CD4-positive, alpha-beta T cell (primary cell): Measurements from ENCODE around the gene YBX2. TPM values are rescaled to one million over a fixed set of nuclear protein-coding genes. Genes with fewer than 3 reads are reported as not detected.

Source experiments
- ATAC-seq: fragments of 200-7000 bp; cut with Tn5 transposase; one replicate; pipeline ENCODE4 v1.10.0; 2022; ENCODE audit warnings: mild to moderate bottlenecking; ENCODE audit not compliant: poor library complexity
- CTCF ChIA-PET: fragments of 350-600 bp; sonication (Branson Sonifier 250); formaldehyde crosslinking; loops from one replicate; lab custom pipeline; 2021; ENCODE audit warnings: antibody characterized with exemption, inconsistent platforms; lab: Charles Lee
- POLR2A ChIA-PET: fragments of 350-600 bp; sonication (Branson Sonifier 250); formaldehyde crosslinking; loops from one replicate; lab custom pipeline; 2021; ENCODE audit warnings: antibody characterized with exemption, inconsistent platforms; lab: Charles Lee
- DNase-seq, 14 experiments: peaks; one replicate each; pipeline ENCODE4 v3.0.0-alpha.2; 2013 to 2020; ENCODE audit warnings: mixed read lengths in 2 of 14
- H3K27ac ChIP-seq, 2 donors: one replicate each; pipeline versions ENCODE4 v1.5.1 to v1.7.0; 2013; ENCODE audit warnings: low read length in 2 of 2, low read depth in 1 of 2, mild to moderate bottlenecking in 1 of 2
- H3K27me3 ChIP-seq, 2 experiments: 1 replicate in 1 of 2; 2 replicates in 1 of 2; pipeline versions ENCODE4 v1.6.1 to v1.7.0; 2013; ENCODE audit warnings: low read length in 2 of 2, control low read depth in 1 of 2, mild to moderate bottlenecking in 1 of 2, moderate library complexity in 1 of 2; ENCODE audit not compliant: insufficient read depth in 2 of 2, control insufficient read depth in 1 of 2
- H3K36me3 ChIP-seq: one replicate; pipeline ENCODE4 v1.6.1; 2013; ENCODE audit warnings: low read length, control low read depth; ENCODE audit not compliant: insufficient read depth
- H3K4me1 ChIP-seq: one replicate; pipeline ENCODE4 v1.6.1; 2013; ENCODE audit warnings: low read length, control low read depth; ENCODE audit not compliant: insufficient read depth
- H3K4me3 ChIP-seq: one replicate; pipeline ENCODE4 v1.5.1; 2013; ENCODE audit warnings: mild to moderate bottlenecking, low read length, moderate library complexity
- H3K9me3 ChIP-seq, 2 experiments: 1 replicate in 1 of 2; 2 replicates in 1 of 2; pipeline versions ENCODE4 v1.6.1 to v1.7.0; 2013; ENCODE audit warnings: low read length in 2 of 2, mild to moderate bottlenecking in 2 of 2, control low read depth in 1 of 2, moderate library complexity in 1 of 2; ENCODE audit not compliant: control insufficient read depth in 1 of 2, insufficient read depth in 1 of 2
- H3K27ac Mint-ChIP-seq: one replicate; pipeline ENCODE4 v1.8.0; 2020; ENCODE audit warnings: mixed read lengths
- H3K27me3 Mint-ChIP-seq: one replicate; pipeline ENCODE4 v1.8.0; 2021; ENCODE audit warnings: mixed read lengths
- H3K36me3 Mint-ChIP-seq: one replicate; pipeline ENCODE4 v1.8.0; 2021; ENCODE audit warnings: low read depth, mixed read lengths
- H3K4me1 Mint-ChIP-seq: one replicate; pipeline ENCODE4 v1.8.0; 2021; ENCODE audit warnings: low read depth, mixed read lengths
- H3K4me3 Mint-ChIP-seq: one replicate; pipeline ENCODE4 v1.8.0; 2020; ENCODE audit warnings: mild to moderate bottlenecking, mixed read lengths
- H3K9me3 Mint-ChIP-seq: one replicate; pipeline ENCODE4 v1.8.0; 2020; ENCODE audit warnings: mixed read lengths
- CTCF ChIP-seq: fragments of 200-600 bp; IDR thresholded peaks from one replicate; pipeline ENCODE4 v1.8.0; 2022; ENCODE audit warnings: antibody characterized with exemption, mild to moderate bottlenecking
- intact Hi-C, 2 experiments: fragments of 100-400 bp; cut with DNase I in 1 of 2; cut with micrococcal nuclease in 1 of 2; formaldehyde crosslinking; loops; one replicate each; pipeline versions ENCODE4 v1.15.1 to v1.9.0; 2023 to 2025; cut with DNase I, micrococcal nuclease
- total RNA-seq, 174 experiments: library from RNA in 2 of 174; stranded (reverse) in 2 of 174; gene quantifications; one replicate each; pipeline ENCODE4 v1.2.3 and lab custom pipeline; 2021 to 2026

Gene YBX2
- total RNA-seq, 2 experiments from 2014 or later: 0.56 TPM; not detected in 1

- CTCF ChIA-PET: interaction anchor here (0.7 to 1.6 kb wide), 3 partner anchors 14 to 34 kb away, joined by 3 to 7 read pairs (median 4); partner anchors contain the start of gene ACAP1
Observed at GRCh38 chr17:7313890-7314718, 19.7 kb upstream of the YBX2 start.

GRCh38 chr17:7313088-7313889, 18.9 kb upstream of the YBX2 start:
- Mint-ChIP-seq H3K4me1 (peaks cover 74% of the 10 kb centered on the region), H3K27ac (peak overlapping the region; percentile 95), H3K27me3 (no peaks in the 10 kb centered on the region), H3K36me3 (peaks cover 88% of the 10 kb centered on the region), H3K9me3 (no peaks in the 10 kb centered on the region), H3K4me3 (peak overlapping the region; percentile 85)
- no peak for ATAC-seq
- Histone ChIP-seq H3K27ac (peak overlapping the region; percentile 23 to 40), H3K4me3 (no peak overlapping the region), H3K9me3 (no peaks in the 10 kb centered on the region), H3K4me1 (peaks cover 69% of the 10 kb centered on the region), H3K36me3 (peaks cover 70% of the 10 kb centered on the region), H3K27me3 (no peaks in the 10 kb centered on the region)
- intact Hi-C loops: no loop called here
- TF ChIP-seq CTCF: no peak
- DNase-seq: no peak
- POLR2A ChIA-PET: interaction anchor here (1.4 to 5.4 kb wide), 5 partner anchors 17 to 374 kb away, joined by 5 to 46 read pairs (median 6); partner anchors contain the start of genes ACAP1, NEURL4 and TP53
- CTCF ChIA-PET: interaction anchor here (0.5 to 1.6 kb wide), 6 partner anchors 9 to 47 kb away, joined by 3 to 7 read pairs (median 4); partner anchors contain the start of gene ACAP1

More at GRCh38 chr17:7313890-7314718, 19.7 kb upstream of the YBX2 start:
- intact Hi-C loops: loop anchor here in 1 of 2 experiments (2.0 kb wide), 1 partner anchor 15 kb away; the partner anchor contains the start of gene NEURL4
- Histone ChIP-seq H3K9me3 (no peaks in the 10 kb centered on the region), H3K4me1 (peaks cover 67% of the 10 kb centered on the region), H3K27me3 (no peaks in the 10 kb centered on the region), H3K36me3 (peaks cover 78% of the 10 kb centered on the region), H3K4me3 (peak overlapping the region; percentile 86), H3K27ac (peak overlapping the region; percentile 79 to 82)
- no peak for TF ChIP-seq CTCF
- no peaks in the 10 kb centered on the region for H3K9me3 Mint-ChIP-seq
- H3K36me3 Mint-ChIP-seq: peaks cover 88% of the 10 kb centered on the region
- H3K4me1 Mint-ChIP-seq: peaks cover 67% of the 10 kb centered on the region
- DNase-seq (no peak), ATAC-seq (no peak)
- H3K4me3 Mint-ChIP-seq: peak overlapping the region; percentile 85
- POLR2A ChIA-PET: interaction anchor here (1.3 to 5.4 kb wide), 7 partner anchors 16 to 806 kb away, joined by 4 to 46 read pairs (median 6); partner anchors contain the start of genes ACAP1, NEURL4, PHF23 and TP53
- no peaks in the 10 kb centered on the region for H3K27me3 Mint-ChIP-seq
- peak overlapping the region; percentile 95 for H3K27ac Mint-ChIP-seq
